PFSK-1 (cell line): Measurements from ENCODE around the gene PRDM16.

Experiments used
- FOXP2 ChIP-seq: optimal IDR thresholded peaks from 2 replicates; pipeline ENCODE3; 2011; ENCODE audit warnings: borderline replicate concordance, control low read depth, inconsistent platforms; ENCODE audit not compliant: insufficient read depth; ENCODE audit errors: extremely low read length, extremely low read depth
- POLR2AphosphoS5 ChIP-seq: IDR thresholded peaks from 2 replicates; pipeline ENCODE4 v1.6.1; 2012; ENCODE audit warnings: low read depth, mild to moderate bottlenecking, control low read depth, low read length, moderate library complexity
- SIN3A ChIP-seq: IDR thresholded peaks from 2 replicates; pipeline ENCODE4 v1.6.1; 2012; ENCODE audit warnings: mild to moderate bottlenecking, low read length, moderate library complexity, borderline replicate concordance; ENCODE audit not compliant: insufficient read depth
- TAF1 ChIP-seq: IDR thresholded peaks from 2 replicates; pipeline ENCODE4 v1.6.1; 2012; ENCODE audit warnings: low read length, control low read depth, borderline replicate concordance; ENCODE audit not compliant: insufficient read depth
- TF ChIP-seq, protein P1 (sequence below), 2 experiments: IDR thresholded peaks; 2 replicates each; pipeline versions ENCODE4 v1.6.1 to v1.8.0; 2011 to 2012; ENCODE audit warnings: low read depth in 2 of 2, low read length in 2 of 2, control low read depth in 1 of 2, inconsistent platforms in 1 of 2, mild to moderate bottlenecking in 1 of 2, moderate library complexity in 1 of 2; ENCODE audit not compliant: insufficient read depth in 1 of 2

Gene PRDM16

DNA sequence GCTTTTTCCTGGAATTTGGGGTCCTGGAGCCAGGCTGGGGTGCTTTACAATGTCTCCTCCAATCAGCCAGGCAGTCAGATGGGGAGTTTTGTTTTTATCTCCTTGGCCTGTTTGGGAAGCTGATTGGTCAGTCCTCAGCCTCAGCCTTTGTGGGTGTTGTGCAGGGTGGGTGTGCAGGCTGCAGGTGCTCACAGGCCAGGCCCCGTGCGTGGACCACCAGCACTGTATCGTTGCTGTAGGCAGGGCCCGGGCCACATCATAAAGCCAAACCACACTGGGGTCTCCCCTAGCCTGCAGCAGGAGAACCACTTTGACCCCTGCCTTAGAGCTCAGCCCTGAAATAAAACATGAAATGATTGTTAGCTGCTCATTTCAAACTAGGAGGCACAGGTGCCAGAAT is 8.6 kb downstream of the PRDM16 start:
- TF ChIP-seq TAF1 (no peak), POLR2AphosphoS5 (no peak), SIN3A (no peak), FOXP2 (no peak)
- TF ChIP-seq, protein P1, sequence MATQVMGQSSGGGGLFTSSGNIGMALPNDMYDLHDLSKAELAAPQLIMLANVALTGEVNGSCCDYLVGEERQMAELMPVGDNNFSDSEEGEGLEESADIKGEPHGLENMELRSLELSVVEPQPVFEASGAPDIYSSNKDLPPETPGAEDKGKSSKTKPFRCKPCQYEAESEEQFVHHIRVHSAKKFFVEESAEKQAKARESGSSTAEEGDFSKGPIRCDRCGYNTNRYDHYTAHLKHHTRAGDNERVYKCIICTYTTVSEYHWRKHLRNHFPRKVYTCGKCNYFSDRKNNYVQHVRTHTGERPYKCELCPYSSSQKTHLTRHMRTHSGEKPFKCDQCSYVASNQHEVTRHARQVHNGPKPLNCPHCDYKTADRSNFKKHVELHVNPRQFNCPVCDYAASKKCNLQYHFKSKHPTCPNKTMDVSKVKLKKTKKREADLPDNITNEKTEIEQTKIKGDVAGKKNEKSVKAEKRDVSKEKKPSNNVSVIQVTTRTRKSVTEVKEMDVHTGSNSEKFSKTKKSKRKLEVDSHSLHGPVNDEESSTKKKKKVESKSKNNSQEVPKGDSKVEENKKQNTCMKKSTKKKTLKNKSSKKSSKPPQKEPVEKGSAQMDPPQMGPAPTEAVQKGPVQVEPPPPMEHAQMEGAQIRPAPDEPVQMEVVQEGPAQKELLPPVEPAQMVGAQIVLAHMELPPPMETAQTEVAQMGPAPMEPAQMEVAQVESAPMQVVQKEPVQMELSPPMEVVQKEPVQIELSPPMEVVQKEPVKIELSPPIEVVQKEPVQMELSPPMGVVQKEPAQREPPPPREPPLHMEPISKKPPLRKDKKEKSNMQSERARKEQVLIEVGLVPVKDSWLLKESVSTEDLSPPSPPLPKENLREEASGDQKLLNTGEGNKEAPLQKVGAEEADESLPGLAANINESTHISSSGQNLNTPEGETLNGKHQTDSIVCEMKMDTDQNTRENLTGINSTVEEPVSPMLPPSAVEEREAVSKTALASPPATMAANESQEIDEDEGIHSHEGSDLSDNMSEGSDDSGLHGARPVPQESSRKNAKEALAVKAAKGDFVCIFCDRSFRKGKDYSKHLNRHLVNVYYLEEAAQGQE (IDR thresholded peaks at IDR 0.05; ENCODE audit: insufficient read depth in 1 of 2, low read depth in 2 of 2, low read length in 2 of 2), result no peak

DNA sequence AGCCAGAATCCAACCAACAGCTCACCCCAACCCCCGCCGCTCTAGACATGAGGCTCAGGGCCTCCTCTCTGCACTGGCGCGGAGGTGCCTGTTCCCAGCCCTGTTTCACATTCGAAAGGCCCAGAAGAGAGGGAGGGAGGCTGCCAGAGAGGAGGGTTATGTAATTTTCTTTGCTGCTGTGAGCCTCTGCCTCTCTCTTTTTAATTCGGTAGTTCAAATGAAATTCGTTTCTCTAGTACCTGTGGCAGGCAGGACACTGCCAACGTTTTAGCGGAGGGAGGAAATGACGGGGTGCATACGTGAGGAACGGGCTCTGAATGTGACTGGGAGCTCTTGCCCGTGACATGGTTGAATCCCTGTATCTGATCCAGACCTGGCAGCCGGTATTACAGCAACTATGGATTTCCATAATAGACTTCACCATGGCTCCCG is 9.4 kb downstream of the PRDM16 start:
- TF ChIP-seq, protein P1 (IDR thresholded peaks at IDR 0.05; ENCODE audit: insufficient read depth in 1 of 2, low read depth in 2 of 2, low read length in 2 of 2), result no peak
- no peak for TF ChIP-seq TAF1
- TF ChIP-seq SIN3A, result no peak
- no peak for TF ChIP-seq POLR2AphosphoS5
- no peak for TF ChIP-seq FOXP2

DNA sequence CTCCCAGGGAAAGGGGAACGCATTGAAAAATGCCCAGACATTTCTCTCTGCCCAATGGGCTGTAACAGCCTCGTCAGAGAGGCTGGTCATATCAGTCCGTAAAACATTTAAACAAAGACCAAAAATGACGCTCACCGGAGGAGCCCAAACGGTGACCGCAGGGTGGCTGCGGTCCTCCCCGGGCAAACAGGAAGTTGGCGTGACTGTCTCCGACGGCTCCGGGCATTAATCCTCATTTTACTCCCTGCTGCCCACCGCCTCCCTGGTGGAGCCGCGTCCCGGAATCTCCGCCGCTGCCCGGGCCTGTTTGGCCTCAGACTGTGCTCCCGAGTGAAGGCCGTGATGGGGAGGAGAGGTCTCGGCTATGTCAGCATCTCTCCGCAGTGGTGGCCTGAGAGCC is 9.9 kb downstream of the PRDM16 start:
- TF ChIP-seq FOXP2, result no peak
- TF ChIP-seq POLR2AphosphoS5, result no peak
- TF ChIP-seq SIN3A, result no peak

DNA sequence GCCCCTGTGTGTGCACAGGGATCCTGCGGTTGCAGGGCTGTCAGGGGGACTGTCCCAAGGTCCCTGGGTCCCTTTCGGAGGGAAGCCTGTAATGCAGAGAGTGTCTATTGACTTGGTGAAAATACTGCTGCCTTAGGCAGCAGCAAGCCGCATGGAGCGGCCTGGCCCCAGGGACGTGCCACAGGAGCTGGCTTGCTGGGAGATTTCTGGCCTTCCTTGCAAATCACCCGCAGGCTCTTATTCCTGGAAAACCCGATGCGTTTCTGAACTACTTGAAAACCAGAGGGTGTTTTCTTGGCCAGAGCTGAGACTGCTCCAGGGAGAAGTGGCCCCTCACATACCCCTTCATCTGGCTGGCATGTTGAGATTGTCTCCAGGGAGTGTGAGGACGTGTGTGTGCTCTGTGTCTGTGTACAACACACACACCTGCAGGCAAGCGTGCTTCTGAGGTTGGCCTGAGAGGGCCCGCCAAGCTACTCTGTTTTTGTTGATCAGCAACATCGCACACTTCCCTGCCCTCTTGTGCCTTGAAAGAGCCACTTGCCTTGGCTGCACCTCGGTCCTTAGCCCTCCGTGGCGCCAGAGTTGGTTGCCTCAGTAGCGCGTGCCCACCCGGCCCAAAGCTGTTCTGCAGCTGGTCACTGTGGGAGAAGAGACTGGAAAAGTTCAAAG is 10.5 kb downstream of the PRDM16 start:
- TF ChIP-seq SIN3A, result no peak
- no peak for TF ChIP-seq TAF1
- TF ChIP-seq, protein P1 (IDR thresholded peaks at IDR 0.05; ENCODE audit: insufficient read depth in 1 of 2, low read depth in 2 of 2, low read length in 2 of 2), result no peak
- no peak for TF ChIP-seq FOXP2
- no peak for TF ChIP-seq POLR2AphosphoS5

DNA sequence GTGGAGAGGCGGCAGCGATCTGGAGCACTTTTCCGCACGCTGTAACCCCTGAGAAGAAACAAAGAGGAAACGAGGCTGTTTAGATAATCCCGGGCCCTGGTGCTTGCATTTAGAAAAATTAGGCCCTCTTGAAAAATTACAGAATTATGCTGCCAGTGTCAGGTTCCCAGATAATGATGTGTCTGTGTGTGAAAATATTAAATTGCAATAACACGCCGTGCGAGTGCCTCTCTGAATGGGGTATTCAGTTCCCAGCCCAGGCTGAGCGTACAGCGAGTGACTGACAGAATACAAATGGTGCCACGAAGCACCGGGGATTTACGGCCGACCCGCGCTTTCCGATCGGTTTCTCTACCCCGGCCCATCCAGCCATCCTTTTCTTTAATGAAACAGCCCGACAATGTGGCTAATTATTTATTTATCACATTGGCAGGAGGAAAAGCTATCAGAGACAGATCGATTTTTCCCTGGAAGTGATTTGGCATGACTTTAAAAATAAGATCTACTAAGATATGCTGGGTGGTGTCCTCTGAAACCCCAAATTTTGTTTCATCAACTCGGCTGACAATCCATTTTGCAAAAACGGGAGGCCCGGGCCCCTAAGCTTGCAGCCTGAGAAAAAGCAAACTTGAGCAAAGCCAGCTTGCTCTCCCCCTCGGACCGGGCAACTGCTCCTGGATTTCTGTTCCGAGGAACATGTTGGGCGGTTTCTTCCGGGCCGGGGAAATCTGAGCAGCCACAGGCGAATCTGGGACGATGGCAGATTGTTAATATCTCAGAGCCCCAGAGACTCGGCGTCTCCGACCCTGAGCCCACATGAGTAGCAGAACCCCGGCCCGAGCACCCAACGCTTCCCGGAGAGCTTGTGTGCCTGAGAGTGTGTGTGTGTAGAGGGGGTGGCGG is 11.3 kb downstream of the PRDM16 start:
- TF ChIP-seq, protein P1 (IDR thresholded peaks at IDR 0.05; ENCODE audit: insufficient read depth in 1 of 2, low read depth in 2 of 2, low read length in 2 of 2), result no peak
- TF ChIP-seq SIN3A, result no peak
- TF ChIP-seq POLR2AphosphoS5, result no peak
- no peak for TF ChIP-seq FOXP2
- TF ChIP-seq TAF1, result no peak
